H1 (cell line): Measurements from ENCODE around the gene PLLP.

Experiments
- CREB1 ChIP-seq: IDR thresholded peaks from 2 replicates; pipeline ENCODE4 v1.6.1; 2012; ENCODE audit warnings: inconsistent platforms
- CTCF ChIP-seq, 3 experiments: IDR thresholded peaks; 1 replicate in 2 of 3; 2 replicates in 1 of 3; pipeline versions ENCODE4 v1.5.1 to v1.6.1; 2011; ENCODE audit warnings: low read length in 3 of 3, mild to moderate bottlenecking in 3 of 3, inconsistent platforms in 2 of 3, low read depth in 1 of 3, moderate library complexity in 1 of 3; ENCODE audit not compliant: insufficient read depth in 1 of 3; ENCODE audit errors: control extremely low read depth in 1 of 3
- PHF8 ChIP-seq: fragments of 200-600 bp; sonication (generic); conservative IDR thresholded peaks from 2 replicates; pipeline ENCODE4 v1.7.1; 2012; ENCODE audit warnings: low read depth, mild to moderate bottlenecking, inconsistent platforms, low read length, moderate library complexity
- POLR2A ChIP-seq, 2 experiments: IDR thresholded peaks; 1 replicate in 1 of 2; 2 replicates in 1 of 2; pipeline ENCODE4 v1.6.1; 2011; ENCODE audit warnings: low read depth in 2 of 2, low read length in 2 of 2, mild to moderate bottlenecking in 2 of 2; ENCODE audit errors: control extremely low read depth in 1 of 2
- SIX5 ChIP-seq: IDR thresholded peaks from 2 replicates; pipeline ENCODE4 v1.6.1; 2011; ENCODE audit warnings: mild to moderate bottlenecking, low read depth, low read length

- TF ChIP-seq SIX5 = no peak
- TF ChIP-seq CTCF (IDR thresholded peaks at IDR 0.05; ENCODE audit: control extremely low read depth in 1 of 3, insufficient read depth in 1 of 3, low read depth in 1 of 3, low read length in 3 of 3) = no peak
- TF ChIP-seq PHF8 = no peak
- no peak for TF ChIP-seq POLR2A (IDR thresholded peaks at IDR 0.05; ENCODE audit: control extremely low read depth in 1 of 2, low read depth in 2 of 2, low read length in 2 of 2)
- no peak for TF ChIP-seq CREB1
These were observed 32.0 kb upstream of the PLLP start for GRCh38 chr16:57316390-57317017.
